K562 (cell line): ENCODE results near the gene NECTIN4. TPM values are rescaled to one million over a fixed set of nuclear protein-coding genes. Genes with fewer than 3 reads are reported as not detected.
A peak's percentile ranks its signal among the peaks of the same experiment; 100 is the strongest.

Experiments used
- ARID2 ChIP-seq: fragments of 450-650 bp; IDR thresholded peaks from 2 replicates; pipeline ENCODE4 v1.6.1; 2017; ENCODE audit warnings: antibody characterized with exemption, mild to moderate bottlenecking
- BRF1 ChIP-seq: IDR thresholded peaks from 3 replicates; pipeline ENCODE4 v1.6.1; 2011; ENCODE audit warnings: borderline replicate concordance, mild to moderate bottlenecking; ENCODE audit not compliant: insufficient read length; ENCODE audit errors: extremely low read depth
- CEBPG ChIP-seq, 3 experiments: fragments of 200-800 bp in 1 of 3; sonication (Bioruptor generic) in 1 of 3; sonication (generic) in 1 of 3; formaldehyde crosslinking in 1 of 3; IDR thresholded peaks in 2 of 3; conservative IDR thresholded peaks in 1 of 3; 2 replicates each; pipeline versions ENCODE4 v1.6.1 to v1.8.0; 2016 to 2022; ENCODE audit warnings: missing compliant biosample characterization in 2 of 3, missing genetic modification characterization in 2 of 3, mild to moderate bottlenecking in 1 of 3, missing genetic modification reagents in 1 of 3
- HDAC1 ChIP-seq, 2 experiments: fragments of 450-650 bp; IDR thresholded peaks; 2 replicates each; pipeline ENCODE4 v1.6.1; 2016 to 2017; ENCODE audit warnings: inconsistent platforms in 1 of 2, mild to moderate bottlenecking in 1 of 2, moderate library complexity in 1 of 2
- KLF6 ChIP-seq: fragments of 250-450 bp; sonication (Bioruptor Pico); IDR thresholded peaks from 2 replicates; pipeline ENCODE4 v1.4.0; 2020; ENCODE audit warnings: mild to moderate bottlenecking, moderate library complexity, borderline replicate concordance
- NRF1 ChIP-seq, 2 experiments: fragments of 450-650 bp; IDR thresholded peaks in 1 of 2; conservative IDR thresholded peaks in 1 of 2; 2 replicates each; pipeline ENCODE4 v1.6.1; 2014; ENCODE audit warnings: mild to moderate bottlenecking in 2 of 2
- POLR2B ChIP-seq: fragments of 450-650 bp; IDR thresholded peaks from 2 replicates; pipeline ENCODE4 v1.6.1; 2018; ENCODE audit warnings: low read depth; ENCODE audit not compliant: partially characterized antibody
- PYGO2 ChIP-seq: fragments of 450-650 bp; IDR thresholded peaks from 2 replicates; pipeline ENCODE4 v1.6.1; 2016; ENCODE audit warnings: mild to moderate bottlenecking, missing genetic modification characterization, moderate library complexity, missing compliant biosample characterization
- SIN3A ChIP-seq, 2 experiments: fragments of 150-350 bp in 1 of 2; IDR thresholded peaks; 2 replicates each; pipeline ENCODE4 v1.6.1; 2011 to 2016; ENCODE audit warnings: borderline replicate concordance in 2 of 2, low read depth in 2 of 2, low read length in 2 of 2, mild to moderate bottlenecking in 2 of 2, moderate library complexity in 2 of 2; ENCODE audit not compliant: control insufficient read depth in 1 of 2
- SIN3B ChIP-seq: fragments of 450-650 bp; IDR thresholded peaks from 2 replicates; pipeline ENCODE4 v1.6.1; 2017; ENCODE audit warnings: low read depth, mild to moderate bottlenecking, moderate library complexity
- ZFP36 ChIP-seq: fragments of 150-350 bp; IDR thresholded peaks from 2 replicates; pipeline ENCODE4 v1.6.1; 2018; ENCODE audit warnings: low read length, low read depth; ENCODE audit not compliant: partially characterized antibody
- ZNF280A ChIP-seq: fragments of 450-650 bp; IDR thresholded peaks from 2 replicates; pipeline ENCODE4 v1.6.1; 2018; ENCODE audit warnings: mild to moderate bottlenecking, low read depth; ENCODE audit not compliant: partially characterized antibody
- polyA plus RNA-seq, 8 experiments: library from polyadenylated mRNA; depleted of rRNA in 4 of 8; stranded (reverse) in 5 of 8; unstranded in 3 of 8; fragments of >200 nt; fragmentation: Nextera tagmentation in 2 of 8; fragmentation: Illumina TruSeq in 1 of 8; extraction: Ambion mirVana in 2 of 8; extraction: Trizol in 1 of 8; gene quantifications; 2 replicates each; pipeline versions ENCODE4 v1.2.1 to v1.2.3, GENCODE V29; 2011 to 2014; ENCODE audit warnings: inconsistent platforms in 1 of 8, missing spikeins in 1 of 8
- total RNA-seq, 7 experiments: library from RNA; depleted of rRNA in 6 of 7; stranded (reverse); fragments of >200 nt in 6 of 7; fragmentation: Illumina TruSeq in 2 of 7; extraction: Trizol in 2 of 7; gene quantifications; 2 replicates each; pipeline versions ENCODE4 v1.2.1 to v1.2.3, GENCODE V29; 2011 to 2021; ENCODE audit warnings: low replicate concordance in 1 of 7
- TF ChIP-seq, protein P1 (sequence below): fragments of 200-600 bp; sonication (generic); IDR thresholded peaks from one replicate; pipeline ENCODE4 v1.6.1; 2012; ENCODE audit warnings: mild to moderate bottlenecking, low read depth, low read length, inconsistent platforms

Gene NECTIN4
- total and polyA plus RNA-seq, 9 of the 15 experiments (the other 6 are each of a cell fraction or from before 2014, with no cell fraction given): 0.01 to 0.09 TPM; not detected in 7

DNA sequence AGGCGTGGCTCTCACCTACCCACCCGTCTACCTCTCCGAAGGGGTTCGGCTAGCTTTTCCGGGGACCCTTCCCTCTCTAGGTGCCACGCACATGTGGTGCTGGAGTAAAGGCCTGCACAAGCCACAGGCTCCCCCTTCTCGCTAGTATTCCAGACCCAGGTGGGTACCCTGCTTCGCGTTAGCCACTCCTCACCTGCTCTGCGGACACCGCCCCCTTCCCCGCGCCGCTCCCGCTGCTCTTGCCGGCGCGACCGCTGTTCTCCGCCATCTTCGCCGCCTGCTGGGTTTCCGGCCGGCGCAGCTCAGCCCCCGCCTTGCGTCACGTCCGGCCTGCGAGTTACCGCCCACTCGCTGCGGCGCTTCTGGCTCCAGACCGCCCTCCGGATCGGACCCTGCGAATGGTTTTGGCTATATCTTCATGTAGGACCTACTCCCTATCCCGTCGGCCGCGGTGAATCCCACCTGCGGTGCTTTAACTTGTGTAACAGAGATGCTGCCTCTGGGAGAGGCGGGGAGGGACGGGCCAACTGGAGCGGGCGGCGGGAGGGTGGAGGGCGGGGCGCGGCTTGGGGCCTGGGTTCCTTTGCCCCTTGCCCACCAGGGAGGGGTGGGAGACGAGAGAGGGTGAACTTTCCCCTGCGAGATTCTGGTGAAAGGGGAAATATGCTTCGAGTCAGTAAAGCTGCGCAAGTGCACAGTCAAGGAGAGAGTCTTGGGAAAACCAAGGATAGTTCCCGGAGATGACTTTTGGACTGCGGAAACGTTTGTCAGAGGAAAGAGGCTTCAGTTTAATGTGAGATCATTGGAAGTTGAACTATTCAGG, 28.6 kb upstream of the NECTIN4 start, which contains the start of the genes NIT1 and PFDN2 (continued):
- TF ChIP-seq HDAC1 (IDR thresholded peaks at IDR 0.05): peak in 1 of 2 experiments; percentile 95; a peak in 2 of 4 replicates
- TF ChIP-seq PYGO2 (tag): no peak
- no peak for TF ChIP-seq ARID2
- peak; percentile 89 for TF ChIP-seq POLR2B
- TF ChIP-seq ZNF280A: no peak
- peak; percentile 79 to 85 for TF ChIP-seq NRF1 (conservative IDR thresholded peaks at IDR 0.05 in 1 of 2, IDR thresholded peaks at IDR 0.05 in 1 of 2)
- TF ChIP-seq, protein P1, sequence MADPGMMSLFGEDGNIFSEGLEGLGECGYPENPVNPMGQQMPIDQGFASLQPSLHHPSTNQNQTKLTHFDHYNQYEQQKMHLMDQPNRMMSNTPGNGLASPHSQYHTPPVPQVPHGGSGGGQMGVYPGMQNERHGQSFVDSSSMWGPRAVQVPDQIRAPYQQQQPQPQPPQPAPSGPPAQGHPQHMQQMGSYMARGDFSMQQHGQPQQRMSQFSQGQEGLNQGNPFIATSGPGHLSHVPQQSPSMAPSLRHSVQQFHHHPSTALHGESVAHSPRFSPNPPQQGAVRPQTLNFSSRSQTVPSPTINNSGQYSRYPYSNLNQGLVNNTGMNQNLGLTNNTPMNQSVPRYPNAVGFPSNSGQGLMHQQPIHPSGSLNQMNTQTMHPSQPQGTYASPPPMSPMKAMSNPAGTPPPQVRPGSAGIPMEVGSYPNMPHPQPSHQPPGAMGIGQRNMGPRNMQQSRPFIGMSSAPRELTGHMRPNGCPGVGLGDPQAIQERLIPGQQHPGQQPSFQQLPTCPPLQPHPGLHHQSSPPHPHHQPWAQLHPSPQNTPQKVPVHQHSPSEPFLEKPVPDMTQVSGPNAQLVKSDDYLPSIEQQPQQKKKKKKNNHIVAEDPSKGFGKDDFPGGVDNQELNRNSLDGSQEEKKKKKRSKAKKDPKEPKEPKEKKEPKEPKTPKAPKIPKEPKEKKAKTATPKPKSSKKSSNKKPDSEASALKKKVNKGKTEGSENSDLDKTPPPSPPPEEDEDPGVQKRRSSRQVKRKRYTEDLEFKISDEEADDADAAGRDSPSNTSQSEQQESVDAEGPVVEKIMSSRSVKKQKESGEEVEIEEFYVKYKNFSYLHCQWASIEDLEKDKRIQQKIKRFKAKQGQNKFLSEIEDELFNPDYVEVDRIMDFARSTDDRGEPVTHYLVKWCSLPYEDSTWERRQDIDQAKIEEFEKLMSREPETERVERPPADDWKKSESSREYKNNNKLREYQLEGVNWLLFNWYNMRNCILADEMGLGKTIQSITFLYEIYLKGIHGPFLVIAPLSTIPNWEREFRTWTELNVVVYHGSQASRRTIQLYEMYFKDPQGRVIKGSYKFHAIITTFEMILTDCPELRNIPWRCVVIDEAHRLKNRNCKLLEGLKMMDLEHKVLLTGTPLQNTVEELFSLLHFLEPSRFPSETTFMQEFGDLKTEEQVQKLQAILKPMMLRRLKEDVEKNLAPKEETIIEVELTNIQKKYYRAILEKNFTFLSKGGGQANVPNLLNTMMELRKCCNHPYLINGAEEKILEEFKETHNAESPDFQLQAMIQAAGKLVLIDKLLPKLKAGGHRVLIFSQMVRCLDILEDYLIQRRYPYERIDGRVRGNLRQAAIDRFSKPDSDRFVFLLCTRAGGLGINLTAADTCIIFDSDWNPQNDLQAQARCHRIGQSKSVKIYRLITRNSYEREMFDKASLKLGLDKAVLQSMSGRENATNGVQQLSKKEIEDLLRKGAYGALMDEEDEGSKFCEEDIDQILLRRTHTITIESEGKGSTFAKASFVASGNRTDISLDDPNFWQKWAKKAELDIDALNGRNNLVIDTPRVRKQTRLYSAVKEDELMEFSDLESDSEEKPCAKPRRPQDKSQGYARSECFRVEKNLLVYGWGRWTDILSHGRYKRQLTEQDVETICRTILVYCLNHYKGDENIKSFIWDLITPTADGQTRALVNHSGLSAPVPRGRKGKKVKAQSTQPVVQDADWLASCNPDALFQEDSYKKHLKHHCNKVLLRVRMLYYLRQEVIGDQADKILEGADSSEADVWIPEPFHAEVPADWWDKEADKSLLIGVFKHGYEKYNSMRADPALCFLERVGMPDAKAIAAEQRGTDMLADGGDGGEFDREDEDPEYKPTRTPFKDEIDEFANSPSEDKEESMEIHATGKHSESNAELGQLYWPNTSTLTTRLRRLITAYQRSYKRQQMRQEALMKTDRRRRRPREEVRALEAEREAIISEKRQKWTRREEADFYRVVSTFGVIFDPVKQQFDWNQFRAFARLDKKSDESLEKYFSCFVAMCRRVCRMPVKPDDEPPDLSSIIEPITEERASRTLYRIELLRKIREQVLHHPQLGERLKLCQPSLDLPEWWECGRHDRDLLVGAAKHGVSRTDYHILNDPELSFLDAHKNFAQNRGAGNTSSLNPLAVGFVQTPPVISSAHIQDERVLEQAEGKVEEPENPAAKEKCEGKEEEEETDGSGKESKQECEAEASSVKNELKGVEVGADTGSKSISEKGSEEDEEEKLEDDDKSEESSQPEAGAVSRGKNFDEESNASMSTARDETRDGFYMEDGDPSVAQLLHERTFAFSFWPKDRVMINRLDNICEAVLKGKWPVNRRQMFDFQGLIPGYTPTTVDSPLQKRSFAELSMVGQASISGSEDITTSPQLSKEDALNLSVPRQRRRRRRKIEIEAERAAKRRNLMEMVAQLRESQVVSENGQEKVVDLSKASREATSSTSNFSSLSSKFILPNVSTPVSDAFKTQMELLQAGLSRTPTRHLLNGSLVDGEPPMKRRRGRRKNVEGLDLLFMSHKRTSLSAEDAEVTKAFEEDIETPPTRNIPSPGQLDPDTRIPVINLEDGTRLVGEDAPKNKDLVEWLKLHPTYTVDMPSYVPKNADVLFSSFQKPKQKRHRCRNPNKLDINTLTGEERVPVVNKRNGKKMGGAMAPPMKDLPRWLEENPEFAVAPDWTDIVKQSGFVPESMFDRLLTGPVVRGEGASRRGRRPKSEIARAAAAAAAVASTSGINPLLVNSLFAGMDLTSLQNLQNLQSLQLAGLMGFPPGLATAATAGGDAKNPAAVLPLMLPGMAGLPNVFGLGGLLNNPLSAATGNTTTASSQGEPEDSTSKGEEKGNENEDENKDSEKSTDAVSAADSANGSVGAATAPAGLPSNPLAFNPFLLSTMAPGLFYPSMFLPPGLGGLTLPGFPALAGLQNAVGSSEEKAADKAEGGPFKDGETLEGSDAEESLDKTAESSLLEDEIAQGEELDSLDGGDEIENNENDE: no peak
- peak; percentile 92 for TF ChIP-seq SIN3B
- TF ChIP-seq SIN3A (IDR thresholded peaks at IDR 0.05; ENCODE audit: borderline replicate concordance in 2 of 2, control insufficient read depth in 1 of 2, low read depth in 2 of 2, low read length in 2 of 2): peak; percentile 89 to 97; a peak in 2 of 4 replicates
- no peak for TF ChIP-seq BRF1
- TF ChIP-seq ZFP36: no peak
- peak; percentile 87 for TF ChIP-seq CEBPG (CRISPR knock-in tag; IDR thresholded peaks at IDR 0.05)
- TF ChIP-seq CEBPG (tag; conservative IDR thresholded peaks at IDR 0.05 in 1 of 2, IDR thresholded peaks at IDR 0.05 in 1 of 2): peak; percentile 49 to 71; a peak in 3 of 4 replicates
- no peak for TF ChIP-seq KLF6 (CRISPR knock-in tag)
